HG03520 (cell line): ENCODE results near the gene CILP2.

Source experiments
- ATAC-seq: cut with Tn5 transposase; IDR thresholded peaks from one replicate; pipeline ENCODE4 v1.9.1; 2021; ENCODE audit warnings: mild to moderate bottlenecking, moderate library complexity; ENCODE audit not compliant: unreplicated experiment

The CILP2 gene, protein sequence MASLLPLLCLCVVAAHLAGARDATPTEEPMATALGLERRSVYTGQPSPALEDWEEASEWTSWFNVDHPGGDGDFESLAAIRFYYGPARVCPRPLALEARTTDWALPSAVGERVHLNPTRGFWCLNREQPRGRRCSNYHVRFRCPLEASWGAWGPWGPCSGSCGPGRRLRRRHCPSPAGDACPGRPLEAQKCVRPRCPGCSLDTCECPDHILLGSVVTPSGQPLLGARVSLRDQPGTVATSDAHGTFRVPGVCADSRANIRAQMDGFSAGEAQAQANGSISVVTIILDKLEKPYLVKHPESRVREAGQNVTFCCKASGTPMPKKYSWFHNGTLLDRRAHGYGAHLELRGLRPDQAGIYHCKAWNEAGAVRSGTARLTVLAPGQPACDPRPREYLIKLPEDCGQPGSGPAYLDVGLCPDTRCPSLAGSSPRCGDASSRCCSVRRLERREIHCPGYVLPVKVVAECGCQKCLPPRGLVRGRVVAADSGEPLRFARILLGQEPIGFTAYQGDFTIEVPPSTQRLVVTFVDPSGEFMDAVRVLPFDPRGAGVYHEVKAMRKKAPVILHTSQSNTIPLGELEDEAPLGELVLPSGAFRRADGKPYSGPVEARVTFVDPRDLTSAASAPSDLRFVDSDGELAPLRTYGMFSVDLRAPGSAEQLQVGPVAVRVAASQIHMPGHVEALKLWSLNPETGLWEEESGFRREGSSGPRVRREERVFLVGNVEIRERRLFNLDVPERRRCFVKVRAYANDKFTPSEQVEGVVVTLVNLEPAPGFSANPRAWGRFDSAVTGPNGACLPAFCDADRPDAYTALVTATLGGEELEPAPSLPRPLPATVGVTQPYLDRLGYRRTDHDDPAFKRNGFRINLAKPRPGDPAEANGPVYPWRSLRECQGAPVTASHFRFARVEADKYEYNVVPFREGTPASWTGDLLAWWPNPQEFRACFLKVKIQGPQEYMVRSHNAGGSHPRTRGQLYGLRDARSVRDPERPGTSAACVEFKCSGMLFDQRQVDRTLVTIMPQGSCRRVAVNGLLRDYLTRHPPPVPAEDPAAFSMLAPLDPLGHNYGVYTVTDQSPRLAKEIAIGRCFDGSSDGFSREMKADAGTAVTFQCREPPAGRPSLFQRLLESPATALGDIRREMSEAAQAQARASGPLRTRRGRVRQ

DNA sequence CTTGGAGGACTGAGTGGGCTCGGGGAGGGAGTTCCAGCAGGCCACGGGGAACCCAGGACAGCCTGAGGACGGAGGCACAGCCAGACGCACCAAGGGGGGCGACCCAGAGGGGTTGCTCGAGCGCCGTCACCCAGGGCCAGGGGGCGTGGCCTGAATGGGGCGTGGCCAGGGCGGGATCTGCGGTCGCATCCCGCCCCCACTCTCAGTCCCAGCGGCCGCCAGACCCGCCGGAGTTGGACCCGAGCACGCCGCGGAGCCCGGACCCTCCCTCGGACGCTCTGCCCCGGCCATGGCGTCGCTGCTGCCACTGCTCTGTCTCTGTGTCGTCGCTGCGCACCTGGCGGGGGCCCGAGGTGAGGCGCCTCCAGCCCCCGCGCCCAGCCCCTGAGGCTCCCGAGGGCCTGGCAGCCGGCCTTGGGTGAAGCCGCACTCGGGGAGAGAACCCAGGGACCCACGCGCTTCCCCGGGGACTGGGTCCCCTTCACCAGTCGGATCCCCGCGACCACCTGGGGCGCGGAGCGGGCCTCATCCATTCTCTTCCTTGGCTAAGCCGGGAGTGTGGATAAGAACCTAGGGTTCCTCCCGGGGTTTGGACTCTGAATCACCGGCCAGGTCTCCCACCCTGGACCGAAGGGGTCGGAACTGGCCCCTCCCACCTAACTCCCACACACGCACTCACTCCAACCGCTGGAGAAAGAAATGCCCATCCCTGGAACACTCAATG is at the start of gene CILP2:
Gene CILP2 (plus strand): TSS at position 205 of the 724 bp plus-strand sequence. CDS start 85 bp downstream, at position 290.
- ATAC-seq: no peak

DNA sequence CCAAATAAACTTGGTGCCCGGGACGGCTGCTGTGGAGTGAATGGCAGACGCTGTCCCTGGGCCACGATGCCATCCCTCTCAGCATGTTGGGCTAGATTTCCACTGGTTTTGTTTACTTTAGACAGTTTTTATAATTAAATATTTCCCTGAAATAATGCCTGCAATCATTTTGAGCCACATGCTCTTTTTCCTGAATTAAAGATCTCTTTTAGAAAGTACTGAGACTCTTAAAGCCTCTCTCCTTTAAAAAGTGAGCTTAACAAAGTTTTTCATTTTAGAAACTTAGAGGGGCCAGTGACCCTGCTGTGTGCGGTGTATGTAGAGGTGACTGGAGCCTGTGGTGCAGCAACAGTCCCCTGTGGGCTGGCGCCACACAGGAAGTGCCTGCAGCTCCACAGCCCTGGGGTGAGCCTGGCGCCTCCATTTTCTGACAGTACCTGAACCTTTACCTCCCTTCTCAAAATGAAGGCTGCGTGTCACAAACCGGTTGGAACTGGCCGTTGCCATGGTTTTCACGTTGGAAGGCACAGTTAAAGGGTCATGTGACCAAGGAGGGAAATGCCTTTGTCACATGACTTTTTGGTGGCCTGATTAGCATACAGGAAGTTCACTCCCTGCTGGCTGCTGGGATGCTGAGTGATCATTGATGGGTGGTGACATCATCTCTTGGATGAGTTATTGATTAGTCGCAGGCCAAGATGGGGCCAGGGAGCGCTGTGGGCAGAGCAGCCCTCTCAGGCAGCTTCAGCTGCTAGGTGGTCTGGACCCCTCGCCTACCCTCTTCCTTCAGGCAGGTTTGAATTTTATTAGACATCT is 49.0 kb upstream of the CILP2 start:
- peak; percentile 58 for ATAC-seq

DNA sequence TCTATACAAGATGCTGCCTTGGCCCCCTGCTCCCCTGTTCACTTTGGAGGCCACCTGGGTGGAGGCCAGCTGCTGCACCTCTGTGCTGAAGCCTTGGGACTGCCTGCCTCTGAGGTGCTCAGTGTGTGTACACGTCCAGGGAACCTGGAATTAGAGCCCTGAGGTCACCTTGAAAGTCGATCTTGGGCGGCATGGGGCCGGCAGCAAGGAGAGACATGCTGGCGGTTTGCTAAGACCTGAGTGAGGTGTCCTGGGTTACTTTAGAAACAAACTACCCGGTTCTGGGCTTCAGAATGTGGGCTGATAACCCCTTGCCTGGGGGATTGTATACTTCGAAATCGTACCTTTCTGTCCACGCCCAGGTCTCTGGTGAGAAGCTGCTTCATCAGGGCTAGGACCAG is 48.3 kb upstream of the CILP2 start:
- no peak for ATAC-seq

DNA sequence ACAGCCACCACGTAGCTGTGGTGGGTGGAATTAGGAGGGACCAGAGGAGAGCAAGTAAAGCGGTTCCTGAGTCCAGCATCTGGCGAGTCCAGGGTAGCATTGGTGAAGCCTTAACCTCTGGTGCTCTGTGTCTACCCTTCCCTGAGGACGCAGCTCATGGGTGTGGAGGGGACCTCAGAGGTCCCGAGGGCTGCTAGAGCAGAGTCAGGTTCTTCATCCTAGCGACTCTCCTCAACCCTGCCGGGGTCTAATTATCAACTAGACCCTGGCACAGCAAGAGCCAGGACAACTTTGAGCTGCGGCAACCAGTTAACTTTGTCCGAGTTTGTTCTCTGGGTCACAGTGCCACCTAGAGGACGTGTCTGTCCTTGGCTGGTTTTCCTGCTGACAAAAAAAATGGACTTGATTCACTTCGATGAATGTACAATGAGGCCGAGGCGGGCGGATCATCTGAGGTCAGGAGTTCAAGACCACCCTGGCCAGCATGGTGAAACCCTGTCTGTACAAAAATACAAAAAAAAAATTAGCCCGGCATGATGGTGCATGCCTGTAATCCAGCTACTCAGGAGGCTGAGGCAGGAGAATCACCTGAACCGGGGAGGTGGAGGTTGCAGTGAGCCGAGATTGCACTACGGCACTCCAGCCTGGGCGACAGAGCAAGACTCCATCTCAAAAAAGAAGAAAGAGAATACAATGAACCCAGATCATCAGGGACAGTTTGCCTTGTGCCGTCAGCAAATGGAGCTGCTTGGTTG is 47.7 kb upstream of the CILP2 start:
- ATAC-seq: no peak

GRCh38 chr19:19491321-19492025 is 46.6 kb upstream of the CILP2 start:
- ATAC-seq: no peak

DNA sequence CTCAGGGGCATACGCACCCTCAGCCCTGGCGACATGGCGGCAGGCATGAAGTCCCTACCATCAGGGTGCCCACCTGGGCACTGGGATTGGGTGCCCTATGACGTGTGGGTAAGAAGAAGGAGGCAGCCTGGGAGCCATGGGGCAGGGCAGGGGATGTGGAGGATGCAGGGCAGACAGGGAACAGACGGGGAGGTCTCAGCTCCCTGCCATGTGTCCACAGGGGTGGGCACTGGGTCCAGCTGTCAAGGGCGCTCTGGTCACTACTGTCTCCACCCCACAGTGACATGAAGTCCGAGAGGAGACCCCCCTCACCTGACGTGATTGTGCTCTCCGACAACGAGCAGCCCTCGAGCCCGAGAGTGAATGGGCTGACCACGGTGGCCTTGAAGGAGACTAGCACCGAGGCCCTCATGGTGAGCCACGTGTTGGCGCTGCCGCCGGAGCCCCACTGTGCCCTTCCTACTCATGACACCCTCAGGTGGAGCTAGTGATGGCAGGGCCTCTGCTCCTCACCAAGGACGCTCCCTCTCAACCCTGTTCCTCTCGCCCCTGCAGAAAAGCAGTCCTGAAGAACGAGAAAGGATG is 45.9 kb upstream of the CILP2 start:
- no peak for ATAC-seq

GRCh38 chr19:19493841-19494546 is 44.1 kb upstream of the CILP2 start:
- no peak for ATAC-seq

- no peak for ATAC-seq
Measured at GRCh38 chr19:19495614-19496603, 42.2 kb upstream of the CILP2 start.

DNA sequence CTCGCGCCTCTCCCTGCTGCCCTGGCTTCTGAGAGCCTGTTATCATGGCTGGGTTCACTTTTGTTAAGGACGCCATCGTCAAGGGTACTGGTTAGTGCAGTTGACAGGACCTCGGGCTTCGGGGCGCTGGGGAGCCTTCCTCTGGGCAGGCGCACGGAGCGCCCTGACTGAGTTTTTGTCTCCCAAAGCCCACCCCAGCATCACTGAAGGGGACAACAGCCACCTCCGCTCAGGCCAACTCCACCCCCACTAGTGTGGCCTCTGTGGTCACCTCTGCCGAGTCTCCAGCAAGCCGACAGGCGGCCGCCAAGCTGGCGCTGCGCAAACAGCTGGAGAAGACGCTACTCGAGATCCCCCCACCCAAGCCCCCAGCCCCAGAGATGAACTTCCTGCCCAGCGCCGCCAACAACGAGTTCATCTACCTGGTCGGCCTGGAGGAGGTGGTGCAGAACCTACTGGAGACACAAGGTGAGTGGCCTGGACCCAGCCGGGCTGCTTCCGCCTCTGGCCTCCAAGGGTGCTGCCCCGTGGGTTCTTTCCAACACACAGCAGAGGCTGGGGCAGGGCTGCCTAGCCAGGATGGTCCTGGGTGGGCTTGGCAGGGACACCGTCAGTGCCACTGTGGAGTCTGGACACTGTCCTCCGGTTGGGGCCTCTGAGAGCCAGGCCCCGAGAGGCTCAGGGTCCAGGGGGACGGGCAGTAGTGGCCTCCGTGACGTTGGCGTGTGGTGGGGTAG is 39.6 kb upstream of the CILP2 start:
- no peak for ATAC-seq

- no peak for ATAC-seq
Measured at GRCh38 chr19:19499272-19499995, 38.6 kb upstream of the CILP2 start.

DNA sequence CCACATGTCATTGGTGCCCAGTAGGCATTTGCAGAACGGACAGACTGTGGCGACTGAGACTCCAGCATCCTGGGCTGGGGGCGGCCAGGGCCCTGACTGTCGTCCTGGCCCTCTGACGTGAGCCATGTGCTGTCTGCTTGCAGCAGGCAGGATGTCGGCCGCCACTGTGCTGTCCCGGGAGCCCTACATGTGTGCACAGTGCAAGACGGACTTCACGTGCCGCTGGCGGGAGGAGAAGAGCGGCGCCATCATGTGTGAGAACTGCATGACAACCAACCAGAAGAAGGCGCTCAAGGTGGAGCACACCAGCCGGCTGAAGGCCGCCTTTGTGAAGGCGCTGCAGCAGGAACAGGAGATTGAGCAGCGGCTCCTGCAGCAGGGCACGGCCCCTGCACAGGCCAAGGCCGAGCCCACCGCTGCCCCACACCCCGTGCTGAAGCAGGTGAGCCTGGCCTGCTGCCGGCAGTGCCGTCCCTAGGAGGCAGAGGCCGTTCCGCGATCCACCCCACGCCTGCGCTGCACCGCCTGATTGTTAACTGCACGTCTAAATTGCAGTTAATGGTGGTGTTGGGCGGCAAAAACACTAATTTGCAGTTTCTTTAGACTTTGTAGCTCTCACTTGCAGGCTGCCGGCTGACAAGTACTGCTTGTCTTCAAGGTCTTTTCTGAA is 37.0 kb upstream of the CILP2 start:
- ATAC-seq: no peak

DNA sequence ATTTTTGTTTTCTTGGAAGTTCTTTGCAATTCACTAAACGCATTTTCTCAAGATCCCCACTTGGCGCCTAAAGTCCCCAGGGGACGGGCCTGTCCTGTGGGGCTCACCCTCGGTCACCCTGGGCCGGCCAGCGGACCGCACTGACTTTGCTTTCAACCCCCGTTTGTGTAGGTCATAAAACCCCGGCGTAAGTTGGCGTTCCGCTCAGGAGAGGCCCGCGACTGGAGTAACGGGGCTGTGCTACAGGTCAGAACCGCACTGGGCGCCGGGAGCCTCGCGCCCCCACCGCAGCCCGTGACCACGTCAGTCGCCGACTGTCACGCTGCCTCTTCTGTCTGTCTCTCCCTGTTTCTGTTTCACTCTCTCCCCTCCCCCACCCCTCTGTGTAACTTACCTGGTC is 36.3 kb upstream of the CILP2 start:
- no peak for ATAC-seq

DNA sequence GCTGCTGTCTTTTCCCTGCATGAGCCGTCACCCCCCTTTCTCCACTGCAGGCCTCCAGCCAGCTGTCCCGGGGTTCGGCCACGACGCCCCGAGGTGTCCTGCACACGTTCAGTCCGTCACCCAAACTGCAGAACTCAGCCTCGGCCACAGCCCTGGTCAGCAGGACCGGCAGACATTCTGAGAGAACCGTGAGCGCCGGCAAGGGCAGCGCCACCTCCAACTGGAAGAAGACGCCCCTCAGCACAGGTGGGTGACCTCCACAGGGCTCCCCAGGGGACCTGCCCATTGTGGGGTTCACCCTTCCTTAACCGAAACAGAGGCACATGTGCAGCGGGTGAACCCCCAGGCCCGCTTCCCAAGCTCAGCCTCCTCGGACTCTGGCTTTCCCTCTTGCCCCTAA is 35.8 kb upstream of the CILP2 start:
- no peak for ATAC-seq

DNA sequence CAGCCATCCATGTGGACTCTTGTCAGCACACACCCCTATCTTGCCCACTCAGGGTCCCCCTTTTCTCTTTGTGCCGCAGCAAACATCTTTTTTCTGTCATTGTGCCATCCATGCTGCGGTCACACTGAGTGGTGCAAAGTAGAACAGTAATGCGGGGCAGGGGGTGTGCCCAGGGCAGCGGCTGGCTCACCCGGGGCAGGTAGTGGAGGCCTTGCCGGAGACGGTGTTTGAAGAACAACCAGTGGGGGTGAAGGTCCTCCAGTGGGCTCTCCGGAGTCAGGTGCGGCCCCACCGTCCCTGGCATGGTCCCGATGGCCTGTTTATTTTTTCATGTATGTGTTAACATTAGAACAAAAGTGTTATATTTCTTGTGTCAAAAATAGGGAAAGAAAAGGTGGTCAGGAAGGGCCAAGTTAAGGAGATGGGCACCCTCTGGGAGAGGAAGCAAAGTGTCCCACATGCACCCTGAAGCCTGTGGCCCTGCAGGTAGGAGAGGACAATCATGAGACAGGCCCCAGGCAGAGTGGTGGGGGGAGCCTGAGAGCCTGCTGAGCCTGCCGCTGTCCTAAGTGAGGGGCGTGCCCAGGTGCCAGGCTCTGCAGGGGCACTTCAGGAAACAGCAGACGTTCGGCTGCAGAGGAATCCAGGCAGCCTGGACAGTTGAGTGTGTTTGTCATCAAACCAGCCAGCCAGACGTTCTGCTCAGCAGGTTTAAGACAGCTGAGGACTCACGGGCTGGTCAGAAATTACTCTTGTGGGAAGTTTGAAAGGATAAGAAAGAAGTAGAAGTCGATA is 35.1 kb upstream of the CILP2 start:
- no peak for ATAC-seq
